HepG2 (cell line): ENCODE data around the gene MACROD2. TPM values are rescaled to one million over a fixed set of nuclear protein-coding genes. Genes with fewer than 3 reads are reported as not detected.

Experiments
- ATAC-seq: fragments of 200-7000 bp; cut with Tn5 transposase; 3 replicates; pipeline ENCODE4 v1.9.1; 2020; ENCODE audit warnings: mild to moderate bottlenecking, moderate library complexity
- BruUV-seq: library from RNA; stranded (reverse); fragments of 400-500 nt; replicated peaks from 2 replicates; lab custom pipeline; 2021; lab: Mats Ljungman, UMichigan
- CTCF ChIA-PET: fragments of 300-600 bp; formaldehyde crosslinking; extraction: SDS; loops from one replicate; lab custom pipeline; 2021; ENCODE audit warnings: low total read pairs, inconsistent platforms, low intra/inter-chr PET ratio; lab: Yijun Ruan, JAX
- POLR2A ChIA-PET: fragments of 350-600 bp; sonication (Branson Sonifier 250); formaldehyde crosslinking; loops from one replicate; lab custom pipeline; 2020; ENCODE audit warnings: antibody characterized with exemption, inconsistent platforms; lab: Yijun Ruan, JAX
- DNase-seq: peaks from one replicate; pipeline ENCODE4 v3.0.0-alpha.2; 2015; ENCODE audit warnings: low spot score
- FAIRE-seq: peaks from 3 replicates; lab custom pipeline; 2011; peaks lifted over from hg19 to GRCh38; lab: Jason Lieb, UNC
- H2AFZ ChIP-seq: one replicate; pipeline ENCODE4 v1.6.1; 2011; ENCODE audit warnings: low read length, inconsistent platforms
- H3K27ac ChIP-seq: fragments of 300-600 bp; 3 replicates; pipeline ENCODE4 v1.8.0; 2011; ENCODE audit warnings: mixed run types, mild to moderate bottlenecking, mixed read lengths, low read length, inconsistent platforms; ENCODE audit not compliant: insufficient read depth; ENCODE audit errors: extremely low read length
- H3K27me3 ChIP-seq, 2 experiments: fragments of 200-600 bp in 1 of 2; 2 replicates in 1 of 2; 3 replicates in 1 of 2; pipeline versions ENCODE4 v1.6.0 to v1.8.0; 2011; ENCODE audit warnings: low read length in 2 of 2, mild to moderate bottlenecking in 2 of 2, moderate library complexity in 2 of 2, inconsistent platforms in 1 of 2; ENCODE audit not compliant: insufficient read depth in 2 of 2, control insufficient read depth in 1 of 2
- H3K36me3 ChIP-seq, 2 experiments: fragments of 200-600 bp in 1 of 2; replicated peaks in 1 of 2; 2 replicates in 1 of 2; 3 replicates in 1 of 2; pipeline versions ENCODE4 v1.5.1 to v1.8.0; 2011; ENCODE audit warnings: low read length in 2 of 2, inconsistent platforms in 1 of 2; ENCODE audit not compliant: insufficient read depth in 2 of 2, control insufficient read depth in 1 of 2
- H3K4me1 ChIP-seq: 2 replicates; pipeline ENCODE4 v1.5.1; 2012; ENCODE audit warnings: low read length, inconsistent platforms; ENCODE audit not compliant: insufficient read depth
- H3K4me2 ChIP-seq: 2 replicates; pipeline ENCODE4 v1.6.0; 2011; ENCODE audit warnings: low read depth, low read length, inconsistent platforms
- H3K4me3 ChIP-seq, 3 experiments: fragments of 200-600 bp in 1 of 3; sonication (generic), shearing (Covaris generic) in 1 of 3; replicated peaks in 1 of 3; 2 replicates each; pipeline ENCODE4 v1.5.1; 2011 to 2016; ENCODE audit warnings: low read length in 3 of 3, inconsistent platforms in 2 of 3, low read depth in 2 of 3, mild to moderate bottlenecking in 2 of 3, control low read depth in 1 of 3, mixed read lengths in 1 of 3; ENCODE audit not compliant: insufficient read depth in 1 of 3
- H3K79me2 ChIP-seq: one replicate; pipeline ENCODE4 v1.6.1; 2011; ENCODE audit warnings: low read length, inconsistent platforms; ENCODE audit not compliant: insufficient read depth
- H3K9ac ChIP-seq: 2 replicates; pipeline ENCODE4 v1.6.0; 2011; ENCODE audit warnings: mild to moderate bottlenecking, low read depth, low read length, inconsistent platforms; ENCODE audit not compliant: insufficient read depth
- H3K9me3 ChIP-seq: 2 replicates; pipeline ENCODE4 v1.5.1; 2012; ENCODE audit warnings: mild to moderate bottlenecking, low read length
- H4K20me1 ChIP-seq: 2 replicates; pipeline ENCODE4 v1.6.0; 2011; ENCODE audit warnings: inconsistent platforms, mild to moderate bottlenecking, low read length, moderate library complexity; ENCODE audit not compliant: insufficient read depth
- E2F1 ChIP-seq: sonication (generic); formaldehyde crosslinking; IDR thresholded peaks from 2 replicates; pipeline ENCODE4 v1.5.0; 2020; ENCODE audit warnings: missing genetic modification reagents
- GFI1 ChIP-seq: sonication (generic); formaldehyde crosslinking; IDR thresholded peaks from 2 replicates; pipeline ENCODE4 v1.5.0; 2020; ENCODE audit warnings: missing genetic modification reagents, mild to moderate bottlenecking, borderline replicate concordance
- HES4 ChIP-seq: sonication (generic); formaldehyde crosslinking; IDR thresholded peaks from 2 replicates; pipeline ENCODE4 v1.9.0; 2021; ENCODE audit warnings: mild to moderate bottlenecking, missing genetic modification reagents, borderline replicate concordance
- HNRNPLL ChIP-seq: fragments of 200-400 bp; formaldehyde crosslinking; IDR thresholded peaks from 2 replicates; pipeline ENCODE4 v1.6.1; 2017; ENCODE audit warnings: mild to moderate bottlenecking, low read depth, low read length; ENCODE audit not compliant: poor library complexity, severe bottlenecking
- SOX6 ChIP-seq, 2 experiments: fragments of 450-650 bp in 1 of 2; sonication (generic) in 1 of 2; formaldehyde crosslinking in 1 of 2; IDR thresholded peaks; 2 replicates each; pipeline versions ENCODE4 v1.4.0 to v1.6.1; 2017 to 2020; ENCODE audit warnings: antibody characterized with exemption in 1 of 2, mild to moderate bottlenecking in 1 of 2, missing genetic modification reagents in 1 of 2
- ZNF558 ChIP-seq: sonication (generic); formaldehyde crosslinking; IDR thresholded peaks from 2 replicates; pipeline ENCODE4 v1.9.0; 2022; ENCODE audit warnings: mild to moderate bottlenecking, missing genetic modification reagents, borderline replicate concordance
- ZNF709 ChIP-seq: sonication (generic); formaldehyde crosslinking; IDR thresholded peaks from 2 replicates; pipeline ENCODE4 v1.5.0; 2020; ENCODE audit warnings: mild to moderate bottlenecking, missing genetic modification reagents
- ZNF740 ChIP-seq: sonication (generic); formaldehyde crosslinking; IDR thresholded peaks from 2 replicates; pipeline ENCODE4 v1.4.0; 2020; ENCODE audit warnings: missing genetic modification reagents
- WGBS: methylation state at CpG from one replicate; pipeline ENCODE4 v1.1.6; 2017; ENCODE audit warnings: low lambda C conversion rate; 5-methylcytosine and 5-hydroxymethylcytosine counted together
- in situ Hi-C: cut with HindIII; loops from 2 replicates; pipeline ENCODE4 v1.10.0; 2017; ENCODE audit warnings: low pct_unique_long_range_greater_than_20kb; ENCODE audit not compliant: extremely low pct_ligation_motif_present
- intact Hi-C: fragments of 100-400 bp; cut with micrococcal nuclease; formaldehyde crosslinking; loops from one replicate; pipeline ENCODE4 v1.10.0; 2022; ENCODE audit not compliant: unreplicated experiment
- polyA plus RNA-seq, 8 experiments: library from polyadenylated mRNA; depleted of rRNA in 3 of 8; stranded (reverse) in 7 of 8; unstranded in 1 of 8; fragments of >200 nt; fragmentation: Illumina TruSeq in 4 of 8; extraction: Trizol in 4 of 8; gene quantifications; 2 replicates each; pipeline versions ENCODE4 v1.2.1 to v1.2.3, GENCODE V29; 2011 to 2016; ENCODE audit warnings: low read depth in 4 of 8, missing spikeins in 1 of 8, mixed read lengths in 1 of 8; ENCODE audit not compliant: insufficient read depth in 1 of 8
- total RNA-seq, 5 experiments: library from RNA; depleted of rRNA; stranded (reverse); fragments of >200 nt; fragmentation: Illumina TruSeq; extraction: Trizol; gene quantifications; 2 replicates each; pipeline ENCODE4 v1.2.3, GENCODE V29; 2016; ENCODE audit warnings: low read depth in 1 of 5

MACROD2 gene
- total and polyA plus RNA-seq, 2 of the 13 experiments (the other 11 are each of a cell fraction or from before 2014, with no cell fraction given), result 0.13 to 0.51 TPM

GRCh38 chr20:15031546-15032351 is 1036.4 kb downstream of the MACROD2 start:
- ATAC-seq (no peak; the same call in 2 of the 3 replicates), DNase-seq (no peak), FAIRE-seq (no peak)
- Histone ChIP-seq H3K27ac (no peak overlapping the region), H4K20me1 (no peaks in the 10 kb centered on the region), H3K4me2 (no peak overlapping the region), H3K9me3 (no peaks in the 10 kb centered on the region), H3K79me2 (no peaks in the 10 kb centered on the region), H3K4me1 (no peaks in the 10 kb centered on the region), H3K36me3 (no peaks in the 10 kb centered on the region), H3K4me3 (no peak overlapping the region), H3K27me3 (peaks cover 0 to 2% of the 10 kb centered on the region in 2 experiments; a peak in 1 of 5 replicates), H2AFZ (no peak overlapping the region), H3K9ac (no peak overlapping the region)
- in situ Hi-C loops (no loop called here), intact Hi-C loops (no loop called here)
- WGBS, result 85% methylated on average over 28 of the region's 32 CpGs
- POLR2A ChIA-PET, result no interaction called here
- no peak for TF ChIP-seq SOX6 (IDR thresholded peaks at IDR 0.05)
- no peak for TF ChIP-seq SOX6 (CRISPR knock-in tag; IDR thresholded peaks at IDR 0.05)
- TF ChIP-seq HES4 (CRISPR knock-in tag), result peak; percentile 42; the same call in 1 of the 2 replicates
- CTCF ChIA-PET, result no interaction called here
- no TSS peak for BruUV-seq

- no peaks in the 10 kb centered on the region for H3K9me3 ChIP-seq
- no peak overlapping the region for H3K4me3 ChIP-seq
- no peak for ATAC-seq
- no peak overlapping the region for H3K4me2 ChIP-seq
- no peaks in the 10 kb centered on the region for H3K79me2 ChIP-seq
- H3K4me1 ChIP-seq, result no peaks in the 10 kb centered on the region
- no peak for DNase-seq
- no peak for TF ChIP-seq E2F1 (CRISPR knock-in tag)
- TF ChIP-seq GFI1, result no peak
- TF ChIP-seq ZNF709 (CRISPR knock-in tag), result 0 out of 2 replicates have a peak, but pooled peaks have one; percentile 27
- no peak for TF ChIP-seq ZNF740
- no peak for TF ChIP-seq ZNF558 (CRISPR knock-in tag)
- peak; percentile 32 for TF ChIP-seq HNRNPLL
- no peak for FAIRE-seq
- no peaks in the 10 kb centered on the region for H4K20me1 ChIP-seq
- H3K9ac ChIP-seq, result no peak overlapping the region
- ChIA-PET CTCF (no interaction called here), POLR2A (no interaction called here)
- no peak overlapping the region for H3K27ac ChIP-seq
- no TSS peak for BruUV-seq
- no peak overlapping the region for H2AFZ ChIP-seq
- in situ Hi-C loops (no loop called here), intact Hi-C loops (no loop called here)
- peaks cover 0 to 2% of the 10 kb centered on the region in 2 experiments; a peak in 1 of 5 replicates for H3K27me3 ChIP-seq
- 71% methylated on average over 11 of the region's 11 CpGs for WGBS
- no peaks in the 10 kb centered on the region for H3K36me3 ChIP-seq
These were observed 1037.0 kb downstream of the MACROD2 start for GRCh38 chr20:15032352-15032622.
